Measurements from ENCODE around the gene C1QB.
A peak's percentile ranks its signal among the peaks of the same experiment; 100 is the strongest.

C1QB gene

GRCh38 chr1:22635436-22635835, 17.6 kb upstream of the C1QB start:
- no peak for DNase-seq (ENCODE audit: low spot score)

GRCh38 chr1:22636353-22636752, 16.7 kb upstream of the C1QB start, which contains the start of gene C1QA:
Gene C1QA (plus strand): TSS chr1:22636628. CDS start chr1:22637617, 989 bp downstream.
- peak; percentile 81 for DNase-seq (ENCODE audit: low spot score)

- no peak for DNase-seq (ENCODE audit: low spot score)
Observed at GRCh38 chr1:22636927-22637326, 16.1 kb upstream of the C1QB start.

GRCh38 chr1:22637907-22638445, 15.1 kb upstream of the C1QB start:
- no peak for DNase-seq (ENCODE audit: low spot score)

- no peak for DNase-seq (ENCODE audit: low spot score)
Observed at GRCh38 chr1:22638476-22639234, 14.4 kb upstream of the C1QB start.

- no peak for DNase-seq (ENCODE audit: low spot score)
Observed at GRCh38 chr1:22639286-22639685, 13.8 kb upstream of the C1QB start.

- no peak for DNase-seq (ENCODE audit: low spot score)
Observed at GRCh38 chr1:22641247-22641646, 11.8 kb upstream of the C1QB start.

GRCh38 chr1:22641906-22642636, 11.0 kb upstream of the C1QB start:
- peak; percentile 49 for DNase-seq (ENCODE audit: low spot score)

GRCh38 chr1:22643381-22643780, 9.7 kb upstream of the C1QB start, which contains the start of gene C1QC:
Gene C1QC (plus strand): TSS chr1:22643633. CDS start chr1:22644024, 391 bp downstream.
- DNase-seq (ENCODE audit: low spot score), result peak; percentile 71

GRCh38 chr1:22643928-22644327, 9.1 kb upstream of the C1QB start:
- DNase-seq (ENCODE audit: low spot score), result no peak

- no peak for DNase-seq (ENCODE audit: low spot score)
Observed at GRCh38 chr1:22645931-22646330, 7.1 kb upstream of the C1QB start.

GRCh38 chr1:22646384-22646783, 6.7 kb upstream of the C1QB start:
- DNase-seq (ENCODE audit: low spot score), result no peak

GRCh38 chr1:22650089-22650693, 2.8 kb upstream of the C1QB start:
- DNase-seq (ENCODE audit: low spot score), result no peak

- no peak for DNase-seq (ENCODE audit: low spot score)
Observed at GRCh38 chr1:22651941-22652856, 837 bp upstream of the C1QB start.

GRCh38 chr1:22654692-22655091, 1.7 kb downstream of the C1QB start:
- DNase-seq (ENCODE audit: low spot score), result no peak

- DNase-seq (ENCODE audit: low spot score), result no peak
Observed at GRCh38 chr1:22658385-22659163, 5.5 kb downstream of the C1QB start.

GRCh38 chr1:22660716-22661241, 7.7 kb downstream of the C1QB start:
- no peak for DNase-seq (ENCODE audit: low spot score)

GRCh38 chr1:22661880-22662279, 8.8 kb downstream of the C1QB start:
- no peak for DNase-seq (ENCODE audit: low spot score)

- DNase-seq (ENCODE audit: low spot score), result peak; percentile 76
Observed at GRCh38 chr1:22662318-22662717, 9.3 kb downstream of the C1QB start.

GRCh38 chr1:22662986-22663408, 10.0 kb downstream of the C1QB start:
- no peak for DNase-seq (ENCODE audit: low spot score)
